Omental fat pad (tissue), 4 donors: Measurements from ENCODE around the gene KIAA2012. TPM values are rescaled to one million over a fixed set of nuclear protein-coding genes. Genes with fewer than 3 reads are reported as not detected.

ENCODE experiments used
- ATAC-seq: fragments of 150-250 bp; one replicate; pipeline ENCODE4 v1.9.1; 2016; ENCODE audit warnings: mild to moderate bottlenecking, moderate library complexity; ENCODE audit not compliant: low FRiP score
- DNase-seq: peaks from one replicate; pipeline ENCODE4 v3.0.0-alpha.2; 2019; ENCODE audit warnings: low spot score
- total RNA-seq, 4 donors: library from RNA; depleted of rRNA; stranded (reverse); fragments of >200 nt; gene quantifications; one replicate each; pipeline ENCODE4 v1.1.0, GENCODE V29; 2016
- TF ChIP-seq, protein P1 (sequence below), 3 donors: fragments of 450-650 bp; IDR thresholded peaks; one replicate each; pipeline ENCODE4 v1.5.1; 2016 to 2017; ENCODE audit warnings: antibody characterized with exemption in 3 of 3, mild to moderate bottlenecking in 3 of 3, moderate library complexity in 2 of 3

KIAA2012 gene
- total RNA-seq, 4 donors from 2014 or later = 0.06 to 0.09 TPM; not detected in 2

- DNase-seq (no peak), ATAC-seq (no peak)
- TF ChIP-seq, protein P1, sequence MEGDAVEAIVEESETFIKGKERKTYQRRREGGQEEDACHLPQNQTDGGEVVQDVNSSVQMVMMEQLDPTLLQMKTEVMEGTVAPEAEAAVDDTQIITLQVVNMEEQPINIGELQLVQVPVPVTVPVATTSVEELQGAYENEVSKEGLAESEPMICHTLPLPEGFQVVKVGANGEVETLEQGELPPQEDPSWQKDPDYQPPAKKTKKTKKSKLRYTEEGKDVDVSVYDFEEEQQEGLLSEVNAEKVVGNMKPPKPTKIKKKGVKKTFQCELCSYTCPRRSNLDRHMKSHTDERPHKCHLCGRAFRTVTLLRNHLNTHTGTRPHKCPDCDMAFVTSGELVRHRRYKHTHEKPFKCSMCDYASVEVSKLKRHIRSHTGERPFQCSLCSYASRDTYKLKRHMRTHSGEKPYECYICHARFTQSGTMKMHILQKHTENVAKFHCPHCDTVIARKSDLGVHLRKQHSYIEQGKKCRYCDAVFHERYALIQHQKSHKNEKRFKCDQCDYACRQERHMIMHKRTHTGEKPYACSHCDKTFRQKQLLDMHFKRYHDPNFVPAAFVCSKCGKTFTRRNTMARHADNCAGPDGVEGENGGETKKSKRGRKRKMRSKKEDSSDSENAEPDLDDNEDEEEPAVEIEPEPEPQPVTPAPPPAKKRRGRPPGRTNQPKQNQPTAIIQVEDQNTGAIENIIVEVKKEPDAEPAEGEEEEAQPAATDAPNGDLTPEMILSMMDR (IDR thresholded peaks at IDR 0.05) = no peak
These were observed 96.9 kb downstream of the KIAA2012 start for GRCh38 chr2:202169832-202170424.

GRCh38 chr2:202171241-202171825 lies 98.3 kb downstream of the KIAA2012 start:
- ATAC-seq (no peak), DNase-seq (no peak)
- TF ChIP-seq, protein P1 (IDR thresholded peaks at IDR 0.05) = no peak

DNA sequence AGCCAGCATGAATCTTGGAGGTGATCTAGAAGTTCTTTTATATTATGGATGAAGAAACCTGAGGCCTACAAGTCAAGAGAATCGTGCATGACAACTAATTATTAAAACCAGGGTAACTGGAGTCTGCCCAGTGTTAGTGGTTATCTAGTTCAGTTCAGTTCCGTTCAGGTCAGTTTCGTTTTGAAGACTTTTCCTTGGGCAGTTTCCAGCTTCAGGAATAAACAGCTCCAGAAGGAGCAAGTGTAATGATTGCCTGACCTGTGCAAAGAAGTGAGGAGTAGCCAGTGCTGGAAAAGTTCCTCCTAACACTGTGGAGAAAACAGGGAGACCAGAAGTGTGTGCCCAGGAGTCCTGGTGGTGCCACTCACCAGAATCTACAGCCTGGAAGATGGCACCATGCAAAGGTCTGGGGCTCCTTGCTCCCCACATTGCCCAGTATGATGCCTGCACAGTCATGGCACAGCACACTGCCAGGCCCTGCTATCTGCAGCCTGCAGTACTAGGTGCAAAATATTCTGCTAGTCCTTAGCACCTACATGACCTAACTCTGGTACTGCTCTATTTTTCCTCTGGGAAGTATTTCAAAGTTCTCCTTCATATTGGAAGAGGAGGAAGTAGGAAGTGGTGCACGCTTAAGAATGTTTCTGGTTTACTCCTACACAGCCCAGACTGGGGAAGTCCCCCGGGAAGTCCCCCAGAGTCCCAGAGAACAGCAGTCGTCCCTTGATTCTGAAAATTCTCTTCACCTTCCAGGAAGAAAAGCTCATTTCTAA lies 99.6 kb downstream of the KIAA2012 start:
- TF ChIP-seq, protein P1 (IDR thresholded peaks at IDR 0.05) = no peak
- ATAC-seq (peak; percentile 70), DNase-seq (no peak)

DNA sequence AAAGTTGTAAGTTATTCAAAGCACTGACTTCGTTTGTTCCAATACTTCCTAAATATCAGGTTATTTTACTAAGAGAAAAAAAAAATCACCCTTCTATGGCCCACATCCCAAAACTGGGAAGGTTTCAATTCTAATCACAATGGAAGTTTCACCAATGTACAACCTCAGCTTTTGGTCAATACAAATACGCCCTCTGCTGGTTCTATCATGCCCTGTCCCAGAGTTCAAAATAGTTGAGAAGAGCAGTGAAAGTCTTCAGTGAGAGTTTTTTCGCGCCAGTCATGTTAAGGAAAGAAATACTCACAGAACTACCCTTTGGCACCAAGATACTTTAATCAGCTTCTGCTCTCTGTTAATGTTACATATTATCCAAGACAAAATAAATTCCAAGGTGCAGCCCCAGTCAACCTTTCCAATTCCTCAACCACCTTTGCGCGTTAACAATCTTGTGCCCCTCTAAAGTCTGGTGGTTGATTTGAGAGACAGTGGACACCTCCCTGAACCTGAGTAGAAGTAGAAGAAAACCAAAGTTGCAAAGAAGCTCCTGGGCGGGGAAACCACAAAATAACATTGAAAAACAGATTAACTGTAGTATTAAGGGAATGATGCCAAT lies 105.4 kb downstream of the KIAA2012 start:
- TF ChIP-seq, protein P1 (IDR thresholded peaks at IDR 0.05) = peak in 2 of 3 donors; percentile 73 to 87
- no peak for ATAC-seq
- peak; percentile 39 for DNase-seq

DNA sequence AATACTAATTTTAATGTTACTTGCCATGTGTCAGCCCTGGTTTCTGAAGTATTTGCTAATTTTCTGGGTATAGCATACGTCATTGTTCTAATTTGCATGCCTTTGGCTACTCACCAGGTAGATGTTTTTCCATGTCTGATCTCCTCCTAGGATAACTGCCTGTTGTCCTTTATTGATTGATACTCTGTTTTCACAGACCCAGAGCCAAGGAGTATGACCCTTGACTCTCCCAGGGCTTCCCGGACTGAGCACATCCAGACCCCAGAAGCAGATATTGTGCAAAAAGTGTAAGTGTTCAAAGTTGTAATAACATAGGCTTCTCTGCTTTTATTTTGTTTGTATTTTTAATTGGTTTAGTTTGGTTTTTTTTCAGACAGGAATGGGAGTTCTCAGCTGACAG lies 111.5 kb downstream of the KIAA2012 start:
- TF ChIP-seq, protein P1 (IDR thresholded peaks at IDR 0.05) = no peak
- ATAC-seq (no peak), DNase-seq (no peak)

- DNase-seq = no peak
- ATAC-seq = no peak
- TF ChIP-seq, protein P1 (IDR thresholded peaks at IDR 0.05) = no peak
These were observed 112.1 kb downstream of the KIAA2012 start for GRCh38 chr2:202185156-202185555.
